GM18498 (cell line): ENCODE data around the gene ZNF471.

ENCODE experiments used
- ATAC-seq: cut with Tn5 transposase; IDR thresholded peaks from one replicate; pipeline ENCODE4 v1.9.1; 2021; ENCODE audit warnings: mild to moderate bottlenecking, moderate library complexity; ENCODE audit not compliant: unreplicated experiment

Gene ZNF471

DNA sequence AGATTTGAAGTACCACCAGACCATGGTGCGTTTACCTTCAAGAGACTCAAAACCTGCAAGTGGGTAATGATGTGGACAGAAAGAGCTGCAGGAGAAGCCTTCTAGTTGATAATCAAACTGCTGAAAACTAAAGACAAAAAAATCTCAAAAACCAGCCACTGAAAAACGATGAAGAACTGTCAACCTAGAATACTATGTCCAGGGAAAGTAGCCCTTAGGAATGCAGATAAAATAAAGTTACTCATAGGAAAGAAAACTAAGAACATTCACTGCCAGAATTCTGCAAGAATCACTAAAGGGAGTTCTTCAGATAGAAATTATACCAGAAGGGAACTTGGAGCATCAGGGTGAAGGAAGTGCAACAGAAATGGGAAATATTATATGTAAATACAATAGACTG is 64.9 kb downstream of the ZNF471 start:
- ATAC-seq = no peak

DNA sequence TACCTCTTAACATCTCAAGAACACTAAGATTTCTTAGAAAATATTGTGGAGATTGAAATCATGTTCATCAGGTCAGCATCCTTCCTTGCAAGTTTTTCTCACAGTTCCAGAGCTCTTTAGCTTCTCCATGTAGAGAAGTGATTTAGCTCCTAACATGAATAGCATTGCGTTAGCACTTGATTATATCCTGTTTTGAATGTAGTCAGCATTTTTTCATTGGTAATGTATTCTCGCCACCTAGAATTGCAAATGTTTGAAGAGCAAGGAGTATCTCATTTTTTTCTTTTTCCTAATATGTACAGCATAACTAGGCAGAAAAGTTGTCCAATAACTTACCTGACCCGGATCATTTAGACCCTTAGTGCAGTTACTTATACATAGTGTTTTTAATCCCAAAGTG is 66.3 kb downstream of the ZNF471 start:
- ATAC-seq = no peak

GRCh38 chr19:56577719-56578602 is 70.3 kb downstream of the ZNF471 start:
- ATAC-seq = no peak
